K562 (cell line): ENCODE measurements around the gene CLDN20. TPM values are rescaled to one million over a fixed set of nuclear protein-coding genes. Genes with fewer than 3 reads are reported as not detected.

Source experiments
- ATAC-seq: fragments of 200-7000 bp; cut with Tn5 transposase; 3 replicates; pipeline ENCODE4 v1.9.1; 2020; ENCODE audit warnings: moderate library complexity
- BruUV-seq: library from RNA; stranded (reverse); fragments of 400-500 nt; replicated peaks from 2 replicates; lab custom pipeline; 2021; lab: Mats Ljungman, UMichigan
- CTCF ChIA-PET: fragments of 300-600 bp; formaldehyde crosslinking; extraction: SDS; loops from one replicate; lab custom pipeline; 2021; ENCODE audit warnings: low intra/inter-chr PET ratio; lab: Yijun Ruan, JAX
- POLR2A ChIA-PET: fragments of 300-600, 350-650 bp; sonication (Branson Sonifier 250); formaldehyde crosslinking; extraction: SDS; loops from one replicate; lab custom pipeline; 2021; ENCODE audit warnings: antibody characterized with exemption, inconsistent platforms; lab: Yijun Ruan, JAX
- DNase-seq, 4 experiments: peaks; one replicate each; pipeline versions ENCODE4 v3.0.0 to v3.0.0-alpha.2; 2011 to 2018; ENCODE audit warnings: low spot score in 3 of 4, mixed read lengths in 3 of 4; ENCODE audit errors: extremely low read depth in 1 of 4
- FAIRE-seq: peaks from 2 replicates; lab custom pipeline; 2011; peaks lifted over from hg19 to GRCh38; lab: Jason Lieb, UNC
- H2AFZ ChIP-seq: 2 replicates; pipeline ENCODE4 v1.6.0; 2011; ENCODE audit warnings: low read depth, low read length, control low read depth, inconsistent platforms
- H3K27ac ChIP-seq: fragments of 200-600 bp; 3 replicates; pipeline ENCODE4 v1.8.0; 2011; ENCODE audit warnings: low read depth, mild to moderate bottlenecking, control low read depth, inconsistent platforms, low read length, moderate library complexity, mixed read lengths; ENCODE audit errors: extremely low read depth
- H3K27me3 ChIP-seq, 2 experiments: fragments of 300-600 bp in 1 of 2; 2 replicates in 1 of 2; 3 replicates in 1 of 2; pipeline versions ENCODE4 v1.6.0 to v1.8.0; 2011; ENCODE audit warnings: inconsistent platforms in 2 of 2, low read length in 2 of 2, mild to moderate bottlenecking in 1 of 2, mixed read lengths in 1 of 2, moderate library complexity in 1 of 2; ENCODE audit not compliant: control insufficient read depth in 2 of 2, insufficient read depth in 2 of 2
- H3K36me3 ChIP-seq: fragments of 300-600 bp; 3 replicates; pipeline ENCODE4 v1.8.0; 2011; ENCODE audit warnings: mild to moderate bottlenecking, low read length, inconsistent platforms; ENCODE audit not compliant: control insufficient read depth, insufficient read depth
- H3K4me1 ChIP-seq, 2 experiments: fragments of 200-600 bp in 1 of 2; replicated peaks in 1 of 2; 2 replicates in 1 of 2; 3 replicates in 1 of 2; pipeline versions ENCODE4 v1.5.1 to v1.8.0; 2011; ENCODE audit warnings: inconsistent platforms in 2 of 2, low read length in 2 of 2, mild to moderate bottlenecking in 1 of 2, mixed read lengths in 1 of 2, moderate library complexity in 1 of 2; ENCODE audit not compliant: control insufficient read depth in 2 of 2, insufficient read depth in 2 of 2
- H3K4me2 ChIP-seq: 2 replicates; pipeline ENCODE4 v1.6.1; 2011; ENCODE audit warnings: low read length, control low read depth, inconsistent platforms, mixed read lengths; ENCODE audit not compliant: insufficient read depth
- H3K4me3 ChIP-seq: fragments of 200-600 bp; sonication (generic), shearing (Covaris generic); 2 replicates; pipeline ENCODE4 v1.5.1; 2016; ENCODE audit warnings: control low read depth, inconsistent platforms
- H3K79me2 ChIP-seq: fragments of 200-600 bp; 3 replicates; pipeline ENCODE4 v1.8.0; 2011; ENCODE audit warnings: low read length, inconsistent platforms; ENCODE audit not compliant: control insufficient read depth, insufficient read depth
- H3K9ac ChIP-seq, 2 experiments: 2 replicates each; pipeline versions ENCODE4 v1.6.0 to v1.6.1; 2011; ENCODE audit warnings: low read depth in 2 of 2, low read length in 2 of 2, control low read depth in 1 of 2, inconsistent platforms in 1 of 2, mild to moderate bottlenecking in 1 of 2, mixed read lengths in 1 of 2; ENCODE audit not compliant: insufficient read depth in 1 of 2
- H3K9me1 ChIP-seq: one replicate; pipeline ENCODE4 v1.6.0; 2011; ENCODE audit warnings: inconsistent platforms, mild to moderate bottlenecking, low read length, moderate library complexity; ENCODE audit not compliant: control insufficient read depth, insufficient read depth
- H3K9me3 ChIP-seq: replicated peaks from 2 replicates; pipeline ENCODE4 v1.5.1; 2011; ENCODE audit warnings: low read depth, low read length, inconsistent platforms; ENCODE audit not compliant: control insufficient read depth, insufficient read depth
- H4K20me1 ChIP-seq: replicated peaks from 2 replicates; pipeline ENCODE4 v1.6.1; 2011; ENCODE audit warnings: low read length, inconsistent platforms, mixed read lengths; ENCODE audit not compliant: control insufficient read depth, insufficient read depth
- CHD2 ChIP-seq: IDR thresholded peaks from 2 replicates; pipeline ENCODE4 v1.6.1; 2011; ENCODE audit warnings: low read depth, low read length
- NCOA6 ChIP-seq: fragments of 450-650 bp; IDR thresholded peaks from 2 replicates; pipeline ENCODE4 v1.6.1; 2017; ENCODE audit warnings: mild to moderate bottlenecking
- PRPF4 ChIP-seq: fragments of 200-400 bp; formaldehyde crosslinking; IDR thresholded peaks from one replicate; pipeline ENCODE4 v1.6.1; 2017; ENCODE audit warnings: low read length, low read depth, mild to moderate bottlenecking; ENCODE audit not compliant: insufficient read depth, poor library complexity, severe bottlenecking
- ZNF445 ChIP-seq: fragments of 250-450 bp; sonication (Bioruptor Pico); IDR thresholded peaks from 2 replicates; pipeline ENCODE4 v1.4.0; 2020; ENCODE audit warnings: low read depth, mild to moderate bottlenecking, moderate library complexity
- WGBS: fragments of 100-300 bp; shearing (Covaris generic); methylation state at CpG from one replicate; pipeline ENCODE4 v1.1.6; 2016; ENCODE audit warnings: low coverage, mixed read lengths; ENCODE audit not compliant: insufficient coverage; ENCODE audit errors: missing lambda C conversion rate; 5-methylcytosine and 5-hydroxymethylcytosine counted together
- in situ Hi-C: fragments of 300-500 bp; cut with MboI; formaldehyde crosslinking; loops from 4 replicates; pipeline ENCODE4 v1.15.0; 2018; ENCODE audit warnings: inconsistent platforms, mixed read lengths
- intact Hi-C: fragments of 100-400 bp; cut with micrococcal nuclease; formaldehyde crosslinking; loops from 2 replicates; pipeline ENCODE4 v1.14.2; 2022
- polyA plus RNA-seq, 8 experiments: library from polyadenylated mRNA; depleted of rRNA in 4 of 8; stranded (reverse) in 5 of 8; unstranded in 3 of 8; fragments of >200 nt; fragmentation: Nextera tagmentation in 2 of 8; fragmentation: Illumina TruSeq in 1 of 8; extraction: Ambion mirVana in 2 of 8; extraction: Trizol in 1 of 8; gene quantifications; 2 replicates each; pipeline versions ENCODE4 v1.2.1 to v1.2.3, GENCODE V29; 2011 to 2014; ENCODE audit warnings: inconsistent platforms in 1 of 8, missing spikeins in 1 of 8
- total RNA-seq, 7 experiments: library from RNA; depleted of rRNA in 6 of 7; stranded (reverse); fragments of >200 nt in 6 of 7; fragmentation: Illumina TruSeq in 2 of 7; extraction: Trizol in 2 of 7; gene quantifications; 2 replicates each; pipeline versions ENCODE4 v1.2.1 to v1.2.3, GENCODE V29; 2011 to 2021; ENCODE audit warnings: low replicate concordance in 1 of 7
- TF ChIP-seq, protein P1 (sequence below): sonication (generic); formaldehyde crosslinking; IDR thresholded peaks from 2 replicates; pipeline ENCODE4 v1.8.0; 2022; ENCODE audit warnings: mild to moderate bottlenecking, missing genetic modification reagents
- TF ChIP-seq, protein P2 (sequence below): fragments of 250-450 bp; sonication (Bioruptor Pico); IDR thresholded peaks from 2 replicates; pipeline ENCODE4 v1.6.1; 2021; ENCODE audit warnings: mild to moderate bottlenecking
- TF ChIP-seq, protein P3 (sequence below): sonication (generic); formaldehyde crosslinking; IDR thresholded peaks from 2 replicates; pipeline ENCODE4 v1.8.1; 2022; ENCODE audit warnings: missing genetic modification reagents
- TF ChIP-seq, protein P4 (sequence below): fragments of 450-650 bp; IDR thresholded peaks from 2 replicates; pipeline ENCODE4 v1.6.1; 2014; ENCODE audit warnings: low read depth, mild to moderate bottlenecking, moderate library complexity, borderline replicate concordance
- TF ChIP-seq, protein P5 (sequence below): fragments of 250-450 bp; sonication (Bioruptor Pico); IDR thresholded peaks from 2 replicates; pipeline ENCODE4 v1.5.0; 2022; ENCODE audit warnings: mild to moderate bottlenecking

The CLDN20 gene
- total and polyA plus RNA-seq, 9 of the 15 experiments (the other 6 are each of a cell fraction or from before 2014, with no cell fraction given): not detected

DNA sequence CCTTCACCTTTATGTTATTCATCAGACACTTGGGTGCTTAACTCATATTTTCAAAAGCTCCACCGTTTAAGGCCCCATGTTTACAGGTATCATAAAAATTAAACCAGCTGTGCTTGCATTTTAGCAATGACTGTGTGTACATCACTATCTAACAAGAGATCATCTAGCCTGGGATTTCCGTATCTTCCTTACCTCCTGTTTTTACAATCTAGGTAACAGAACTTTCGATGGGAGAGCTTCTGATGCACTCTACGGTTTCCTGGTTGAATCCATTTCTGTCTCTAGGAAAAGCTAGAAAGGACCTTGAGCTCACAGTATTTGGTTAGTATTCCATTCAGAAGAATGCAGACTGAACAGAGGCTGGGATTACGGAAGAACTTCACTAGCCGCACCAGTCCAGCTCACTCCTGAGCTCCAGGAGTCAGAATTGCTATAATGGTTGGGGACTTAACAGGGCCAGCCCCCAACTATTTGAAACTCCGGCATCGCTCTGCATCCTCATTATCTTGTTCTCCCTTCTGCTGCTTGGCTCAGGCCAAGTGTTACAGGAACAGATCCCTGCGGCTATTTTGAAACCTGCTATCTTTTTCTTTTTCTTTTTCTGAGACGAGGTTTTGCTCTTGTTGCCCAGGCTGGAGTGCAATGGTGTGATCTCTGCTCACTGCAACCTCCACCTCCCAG lies 13.0 kb upstream of the CLDN20 start (continued):
- TF ChIP-seq, protein P1, sequence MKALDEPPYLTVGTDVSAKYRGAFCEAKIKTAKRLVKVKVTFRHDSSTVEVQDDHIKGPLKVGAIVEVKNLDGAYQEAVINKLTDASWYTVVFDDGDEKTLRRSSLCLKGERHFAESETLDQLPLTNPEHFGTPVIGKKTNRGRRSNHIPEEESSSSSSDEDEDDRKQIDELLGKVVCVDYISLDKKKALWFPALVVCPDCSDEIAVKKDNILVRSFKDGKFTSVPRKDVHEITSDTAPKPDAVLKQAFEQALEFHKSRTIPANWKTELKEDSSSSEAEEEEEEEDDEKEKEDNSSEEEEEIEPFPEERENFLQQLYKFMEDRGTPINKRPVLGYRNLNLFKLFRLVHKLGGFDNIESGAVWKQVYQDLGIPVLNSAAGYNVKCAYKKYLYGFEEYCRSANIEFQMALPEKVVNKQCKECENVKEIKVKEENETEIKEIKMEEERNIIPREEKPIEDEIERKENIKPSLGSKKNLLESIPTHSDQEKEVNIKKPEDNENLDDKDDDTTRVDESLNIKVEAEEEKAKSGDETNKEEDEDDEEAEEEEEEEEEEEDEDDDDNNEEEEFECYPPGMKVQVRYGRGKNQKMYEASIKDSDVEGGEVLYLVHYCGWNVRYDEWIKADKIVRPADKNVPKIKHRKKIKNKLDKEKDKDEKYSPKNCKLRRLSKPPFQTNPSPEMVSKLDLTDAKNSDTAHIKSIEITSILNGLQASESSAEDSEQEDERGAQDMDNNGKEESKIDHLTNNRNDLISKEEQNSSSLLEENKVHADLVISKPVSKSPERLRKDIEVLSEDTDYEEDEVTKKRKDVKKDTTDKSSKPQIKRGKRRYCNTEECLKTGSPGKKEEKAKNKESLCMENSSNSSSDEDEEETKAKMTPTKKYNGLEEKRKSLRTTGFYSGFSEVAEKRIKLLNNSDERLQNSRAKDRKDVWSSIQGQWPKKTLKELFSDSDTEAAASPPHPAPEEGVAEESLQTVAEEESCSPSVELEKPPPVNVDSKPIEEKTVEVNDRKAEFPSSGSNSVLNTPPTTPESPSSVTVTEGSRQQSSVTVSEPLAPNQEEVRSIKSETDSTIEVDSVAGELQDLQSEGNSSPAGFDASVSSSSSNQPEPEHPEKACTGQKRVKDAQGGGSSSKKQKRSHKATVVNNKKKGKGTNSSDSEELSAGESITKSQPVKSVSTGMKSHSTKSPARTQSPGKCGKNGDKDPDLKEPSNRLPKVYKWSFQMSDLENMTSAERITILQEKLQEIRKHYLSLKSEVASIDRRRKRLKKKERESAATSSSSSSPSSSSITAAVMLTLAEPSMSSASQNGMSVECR (CRISPR knock-in tag): no peak
- no peak for TF ChIP-seq CHD2
- TF ChIP-seq, protein P2, sequence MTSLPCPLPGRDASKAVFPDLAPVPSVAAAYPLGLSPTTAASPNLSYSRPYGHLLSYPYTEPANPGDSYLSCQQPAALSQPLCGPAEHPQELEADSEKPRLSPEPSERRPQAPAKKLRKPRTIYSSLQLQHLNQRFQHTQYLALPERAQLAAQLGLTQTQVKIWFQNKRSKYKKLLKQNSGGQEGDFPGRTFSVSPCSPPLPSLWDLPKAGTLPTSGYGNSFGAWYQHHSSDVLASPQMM: no peak
- TF ChIP-seq NCOA6: no peak

DNA sequence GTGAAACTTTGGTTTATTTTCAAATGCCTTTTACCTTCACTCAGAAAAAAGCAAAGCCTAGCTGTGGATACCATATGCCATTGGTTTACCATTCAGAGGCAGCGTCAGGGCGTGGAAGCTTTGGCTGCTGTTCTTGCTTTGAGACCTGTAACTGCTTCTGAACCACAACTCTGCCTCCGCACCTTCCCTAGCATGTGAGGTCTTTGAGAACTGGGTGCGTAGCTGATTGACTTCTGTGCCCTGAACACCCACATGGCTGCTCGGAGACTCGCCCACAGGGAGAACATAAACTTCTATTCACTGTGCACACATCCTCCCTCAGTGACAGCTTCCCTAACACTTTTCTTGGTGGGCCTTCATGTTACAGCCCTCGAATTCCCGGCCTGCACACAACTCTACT lies 11.2 kb upstream of the CLDN20 start:
- BruUV-seq: no TSS peak
- H2AFZ ChIP-seq: no peak overlapping the region
- H3K9ac ChIP-seq: no peak overlapping the region
- peaks cover 73% of the 10 kb centered on the region; the same call in 2 of the 3 replicates for H3K36me3 ChIP-seq
- no peaks in the 10 kb centered on the region for H3K9me3 ChIP-seq
- in situ Hi-C loops: no loop called here
- no peak for ATAC-seq
- POLR2A ChIA-PET: interaction anchor here (0.7 to 2.9 kb wide), 4 partner anchors 12 to 1658 kb away, joined by 3 to 20 read pairs (median 4); no protein-coding TSS in a partner anchor
- intact Hi-C loops: no loop called here
- DNase-seq: no peak
- 90% methylated on average over 8 of the region's 8 CpGs for WGBS
- H3K4me1 ChIP-seq: peaks cover 0 to 3% of the 10 kb centered on the region in 2 experiments; a peak in 1 of 5 replicates
- no peak overlapping the region for H3K4me3 ChIP-seq
- no peak for FAIRE-seq
- H3K4me2 ChIP-seq: no peak overlapping the region
- H3K9me1 ChIP-seq: no peaks in the 10 kb centered on the region
- CTCF ChIA-PET: no interaction called here
- no peak overlapping the region for H3K27ac ChIP-seq
- no peaks in the 10 kb centered on the region for H3K79me2 ChIP-seq
- H3K27me3 ChIP-seq: no peaks in the 10 kb centered on the region
- no peaks in the 10 kb centered on the region for H4K20me1 ChIP-seq
- TF ChIP-seq ZNF445 (no peak), PRPF4 (no peak)
- TF ChIP-seq, protein P3, sequence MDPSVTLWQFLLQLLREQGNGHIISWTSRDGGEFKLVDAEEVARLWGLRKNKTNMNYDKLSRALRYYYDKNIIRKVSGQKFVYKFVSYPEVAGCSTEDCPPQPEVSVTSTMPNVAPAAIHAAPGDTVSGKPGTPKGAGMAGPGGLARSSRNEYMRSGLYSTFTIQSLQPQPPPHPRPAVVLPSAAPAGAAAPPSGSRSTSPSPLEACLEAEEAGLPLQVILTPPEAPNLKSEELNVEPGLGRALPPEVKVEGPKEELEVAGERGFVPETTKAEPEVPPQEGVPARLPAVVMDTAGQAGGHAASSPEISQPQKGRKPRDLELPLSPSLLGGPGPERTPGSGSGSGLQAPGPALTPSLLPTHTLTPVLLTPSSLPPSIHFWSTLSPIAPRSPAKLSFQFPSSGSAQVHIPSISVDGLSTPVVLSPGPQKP (CRISPR knock-in tag): no peak
- TF ChIP-seq, protein P4, sequence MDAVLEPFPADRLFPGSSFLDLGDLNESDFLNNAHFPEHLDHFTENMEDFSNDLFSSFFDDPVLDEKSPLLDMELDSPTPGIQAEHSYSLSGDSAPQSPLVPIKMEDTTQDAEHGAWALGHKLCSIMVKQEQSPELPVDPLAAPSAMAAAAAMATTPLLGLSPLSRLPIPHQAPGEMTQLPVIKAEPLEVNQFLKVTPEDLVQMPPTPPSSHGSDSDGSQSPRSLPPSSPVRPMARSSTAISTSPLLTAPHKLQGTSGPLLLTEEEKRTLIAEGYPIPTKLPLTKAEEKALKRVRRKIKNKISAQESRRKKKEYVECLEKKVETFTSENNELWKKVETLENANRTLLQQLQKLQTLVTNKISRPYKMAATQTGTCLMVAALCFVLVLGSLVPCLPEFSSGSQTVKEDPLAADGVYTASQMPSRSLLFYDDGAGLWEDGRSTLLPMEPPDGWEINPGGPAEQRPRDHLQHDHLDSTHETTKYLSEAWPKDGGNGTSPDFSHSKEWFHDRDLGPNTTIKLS: no peak
- TF ChIP-seq, protein P5, sequence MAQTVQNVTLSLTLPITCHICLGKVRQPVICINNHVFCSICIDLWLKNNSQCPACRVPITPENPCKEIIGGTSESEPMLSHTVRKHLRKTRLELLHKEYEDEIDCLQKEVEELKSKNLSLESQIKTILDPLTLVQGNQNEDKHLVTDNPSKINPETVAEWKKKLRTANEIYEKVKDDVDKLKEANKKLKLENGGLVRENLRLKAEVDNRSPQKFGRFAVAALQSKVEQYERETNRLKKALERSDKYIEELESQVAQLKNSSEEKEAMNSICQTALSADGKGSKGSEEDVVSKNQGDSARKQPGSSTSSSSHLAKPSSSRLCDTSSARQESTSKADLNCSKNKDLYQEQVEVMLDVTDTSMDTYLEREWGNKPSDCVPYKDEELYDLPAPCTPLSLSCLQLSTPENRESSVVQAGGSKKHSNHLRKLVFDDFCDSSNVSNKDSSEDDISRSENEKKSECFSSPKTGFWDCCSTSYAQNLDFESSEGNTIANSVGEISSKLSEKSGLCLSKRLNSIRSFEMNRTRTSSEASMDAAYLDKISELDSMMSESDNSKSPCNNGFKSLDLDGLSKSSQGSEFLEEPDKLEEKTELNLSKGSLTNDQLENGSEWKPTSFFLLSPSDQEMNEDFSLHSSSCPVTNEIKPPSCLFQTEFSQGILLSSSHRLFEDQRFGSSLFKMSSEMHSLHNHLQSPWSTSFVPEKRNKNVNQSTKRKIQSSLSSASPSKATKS: no peak
